B cell (primary cell): Measurements from ENCODE around the gene STARD9. TPM values are rescaled to one million over a fixed set of nuclear protein-coding genes. Genes with fewer than 3 reads are reported as not detected.

Experiments
- ATAC-seq: fragments of 200-7000 bp; cut with Tn5 transposase; one replicate; pipeline ENCODE4 v1.10.0; 2021; ENCODE audit warnings: low read depth, mild to moderate bottlenecking, moderate number of reproducible peaks, moderate library complexity
- CTCF ChIA-PET: fragments of 350-600 bp; sonication (Branson Sonifier 250); formaldehyde crosslinking; loops from one replicate; lab custom pipeline; 2021; ENCODE audit warnings: antibody characterized with exemption, inconsistent platforms; lab: Charles Lee
- POLR2A ChIA-PET: fragments of 350-600 bp; sonication (Branson Sonifier 250); formaldehyde crosslinking; loops from one replicate; lab custom pipeline; 2021; ENCODE audit warnings: antibody characterized with exemption; lab: Charles Lee
- DNase-seq: peaks from one replicate; pipeline ENCODE4 v3.0.0; 2013
- H2AFZ ChIP-seq: 2 replicates; pipeline ENCODE4 v1.6.1; 2012; ENCODE audit warnings: mild to moderate bottlenecking, low read depth, low read length; ENCODE audit not compliant: insufficient read depth, poor library complexity, severe bottlenecking
- H3K27ac ChIP-seq, 2 donors: 1 replicate in 1 of 2; 2 replicates in 1 of 2; pipeline ENCODE4 v1.5.1; 2012 to 2013; ENCODE audit warnings: low read length in 2 of 2, mild to moderate bottlenecking in 2 of 2, moderate library complexity in 1 of 2
- H3K27me3 ChIP-seq, 4 experiments: fragments of 200-600 bp in 1 of 4; sonication (generic) in 1 of 4; replicated peaks in 1 of 4; 1 replicate in 2 of 4; 2 replicates in 2 of 4; pipeline versions ENCODE4 v1.6.1 to v1.7.0; 2013 to 2016; ENCODE audit warnings: low read length in 3 of 4, mild to moderate bottlenecking in 2 of 4, mixed read lengths in 1 of 4, moderate library complexity in 1 of 4; ENCODE audit not compliant: insufficient read depth in 4 of 4, control insufficient read depth in 3 of 4; ENCODE audit errors: control extremely low read depth in 1 of 4
- H3K36me3 ChIP-seq, 2 experiments: replicated peaks in 1 of 2; 1 replicate in 1 of 2; 2 replicates in 1 of 2; pipeline versions ENCODE4 v1.6.1 to v1.7.1; 2013; ENCODE audit warnings: low read length in 1 of 2; ENCODE audit not compliant: insufficient read depth in 2 of 2, control insufficient read depth in 1 of 2; ENCODE audit errors: control extremely low read depth in 1 of 2, extremely low read depth in 1 of 2
- H3K4me1 ChIP-seq, 2 donors: fragments of 200-600 bp in 1 of 2; sonication (generic) in 1 of 2; 1 replicate in 1 of 2; 2 replicates in 1 of 2; pipeline versions ENCODE4 v1.5.1 to v1.6.1; 2013 to 2017; ENCODE audit warnings: low read length in 2 of 2; ENCODE audit not compliant: control insufficient read depth in 2 of 2, insufficient read depth in 2 of 2
- H3K4me2 ChIP-seq: replicated peaks from 2 replicates; pipeline ENCODE3; 2012; ENCODE audit warnings: mild to moderate bottlenecking, low read depth, low read length; ENCODE audit not compliant: poor library complexity, severe bottlenecking
- H3K4me3 ChIP-seq, 5 experiments: fragments of 200-600 bp in 1 of 5; sonication (generic) in 1 of 5; 1 replicate in 3 of 5; 2 replicates in 2 of 5; pipeline versions ENCODE4 v1.5.1 to v1.7.0; 2011 to 2016; ENCODE audit warnings: low read length in 4 of 5, mild to moderate bottlenecking in 4 of 5, low read depth in 2 of 5, control low read depth in 1 of 5, moderate library complexity in 1 of 5; ENCODE audit not compliant: insufficient read depth in 1 of 5; ENCODE audit errors: control extremely low read depth in 1 of 5, extremely low read depth in 1 of 5
- H3K79me2 ChIP-seq: fragments of 200-600 bp; sonication (generic); one replicate; pipeline ENCODE4 v1.6.0; 2016; ENCODE audit warnings: low read length; ENCODE audit not compliant: control insufficient read depth, insufficient read depth
- H3K9ac ChIP-seq: fragments of 200-600 bp; sonication (generic); 2 replicates; pipeline ENCODE4 v1.6.1; 2017; ENCODE audit warnings: mild to moderate bottlenecking, low read length, moderate library complexity
- H3K9me3 ChIP-seq, 3 donors: one replicate each; pipeline versions ENCODE4 v1.6.1 to v1.7.1; 2013; ENCODE audit warnings: low read length in 2 of 3; ENCODE audit not compliant: control insufficient read depth in 2 of 3, insufficient read depth in 1 of 3; ENCODE audit errors: control extremely low read depth in 1 of 3
- H4K20me1 ChIP-seq: 2 replicates; pipeline ENCODE4 v1.6.0; 2012; ENCODE audit warnings: mild to moderate bottlenecking, low read length; ENCODE audit not compliant: insufficient read depth, control insufficient read depth, poor library complexity, severe bottlenecking
- H3K27ac Mint-ChIP-seq: one replicate; pipeline ENCODE4 v1.8.0; 2021; ENCODE audit warnings: mixed read lengths
- H3K27me3 Mint-ChIP-seq: one replicate; pipeline ENCODE4 v1.8.0; 2021; ENCODE audit warnings: mixed read lengths
- H3K4me1 Mint-ChIP-seq: one replicate; pipeline ENCODE4 v1.8.0; 2021; ENCODE audit warnings: mixed read lengths
- H3K4me3 Mint-ChIP-seq: one replicate; pipeline ENCODE4 v1.8.0; 2021; ENCODE audit warnings: mixed read lengths
- H3K9me3 Mint-ChIP-seq: one replicate; pipeline ENCODE4 v1.8.0; 2022; ENCODE audit warnings: mixed read lengths; ENCODE audit not compliant: insufficient read depth
- CTCF ChIP-seq: fragments of 200-600 bp; IDR thresholded peaks from one replicate; pipeline ENCODE4 v1.8.0; 2022; ENCODE audit warnings: antibody characterized with exemption, mild to moderate bottlenecking
- EZH2 ChIP-seq: IDR thresholded peaks from 2 replicates; pipeline ENCODE4 v1.6.1; 2012; ENCODE audit warnings: borderline replicate concordance, low read depth, mild to moderate bottlenecking, moderate library complexity, low read length; ENCODE audit not compliant: insufficient read depth, poor library complexity, severe bottlenecking
- WGBS: methylation state at CpG from one replicate; pipeline ENCODE4 v1.1.5; 2013; ENCODE audit warnings: missing lambda C conversion rate; ENCODE audit not compliant: insufficient coverage; 5-methylcytosine and 5-hydroxymethylcytosine counted together
- intact Hi-C: fragments of 100-400 bp; cut with micrococcal nuclease; formaldehyde crosslinking; loops from one replicate; pipeline ENCODE4 v1.10.0; 2022
- polyA plus RNA-seq: library from polyadenylated mRNA; depleted of rRNA; stranded (reverse); fragments of >200 nt; gene quantifications from 2 replicates; pipeline ENCODE4 v1.2.3, GENCODE V29; 2012
- total RNA-seq, 2 donors: library from RNA; stranded (reverse); fragments of 120-200 nt in 1 of 2; gene quantifications; 1 replicate in 1 of 2; 2 replicates in 1 of 2; pipeline versions ENCODE4 v1.2.3 to v1.2.4, GENCODE V29; 2013 to 2022

The STARD9 gene
- total and polyA plus RNA-seq, 2 donors (not counting 1 experiment from before 2014, with no cell fraction given), result 5.0 to 23.1 TPM

DNA sequence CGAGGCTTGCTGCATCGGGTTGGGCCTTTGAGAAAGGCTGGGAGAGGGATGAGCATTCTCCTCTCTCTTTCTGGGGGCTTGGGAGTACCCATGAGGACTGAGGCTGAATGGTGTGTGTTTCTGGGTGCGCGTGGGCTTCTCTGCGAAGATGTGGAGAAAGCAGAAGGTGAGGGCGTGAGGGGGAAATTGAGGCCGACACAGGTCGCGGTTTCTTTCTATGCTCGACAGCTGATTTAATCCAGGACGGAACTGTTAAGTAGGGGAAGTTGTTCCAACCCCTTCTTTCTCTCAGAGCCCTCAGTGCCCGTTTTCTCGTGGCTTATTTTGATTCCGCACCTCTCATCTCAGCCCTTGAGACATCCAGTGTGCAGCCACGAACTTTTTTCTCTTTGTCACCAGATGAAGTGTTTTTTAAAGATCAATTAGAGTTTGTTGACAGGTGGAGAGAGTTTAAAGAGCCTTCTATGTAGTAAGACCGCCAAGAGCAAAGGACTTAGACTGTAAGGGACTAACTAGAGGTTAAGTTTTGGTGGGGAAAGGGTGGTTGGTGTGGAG is 711 bp downstream of the STARD9 start:
- peaks cover 24% of the 10 kb centered on the region for H3K4me1 Mint-ChIP-seq
- peaks cover 9% of the 10 kb centered on the region for H3K27me3 Mint-ChIP-seq
- H3K4me2 ChIP-seq, result peak overlapping the region; percentile 98
- H3K4me1 ChIP-seq, result peaks cover 17 to 20% of the 10 kb centered on the region in 2 donors
- TF ChIP-seq CTCF (no peak), EZH2 (no peak)
- H3K27ac Mint-ChIP-seq, result peak overlapping the region; percentile 89
- H3K36me3 ChIP-seq, result no peaks in the 10 kb centered on the region
- ChIA-PET CTCF (interaction anchor here (0.7 to 1.2 kb wide), 5 partner anchors 8 to 345 kb away, joined by 3 read pairs; no protein-coding TSS in a partner anchor), POLR2A (interaction anchor here (0.8 to 1.6 kb wide), 5 partner anchors 16 to 81 kb away, joined by 3 to 10 read pairs (median 5); partner anchors contain the start of genes HAUS2, LRRC57 and SNAP23)
- ATAC-seq (no peak), DNase-seq (no peak)
- H3K9ac ChIP-seq, result peak overlapping the region; percentile 81
- H3K9me3 Mint-ChIP-seq, result no peaks in the 10 kb centered on the region
- H3K27me3 ChIP-seq, result peaks cover 0 to 4% (median 0%) of the 10 kb centered on the region in 4 experiments
- no peaks in the 10 kb centered on the region for H3K9me3 ChIP-seq
- H3K4me3 Mint-ChIP-seq, result peak overlapping the region; percentile 96
- peak overlapping the region; percentile 61 to 93 (median 88) for H3K4me3 ChIP-seq
- peak overlapping the region; percentile 95 for H2AFZ ChIP-seq
- intact Hi-C loops, result loop anchor here (5.0 to 10.0 kb wide), 2 partner anchors 301 to 1459 kb away; partner anchors contain the start of genes GANC, INO80 and TMEM87A
- WGBS, result 15% methylated on average over 3 of the region's 16 CpGs
- H4K20me1 ChIP-seq, result no peaks in the 10 kb centered on the region
- peaks cover 14% of the 10 kb centered on the region for H3K79me2 ChIP-seq
- H3K27ac ChIP-seq, result peak overlapping the region; percentile 38 to 63

- Histone ChIP-seq H3K4me1 (peaks cover 20 to 24% of the 10 kb centered on the region in 2 donors), H3K4me2 (peak overlapping the region; percentile 98), H3K27me3 (peaks cover 0 to 4% (median 0%) of the 10 kb centered on the region in 4 experiments), H3K9ac (no peak overlapping the region), H3K79me2 (peaks cover 17% of the 10 kb centered on the region), H3K9me3 (no peaks in the 10 kb centered on the region), H3K4me3 (no peak overlapping the region), H2AFZ (no peak overlapping the region), H4K20me1 (no peaks in the 10 kb centered on the region), H3K27ac (no peak overlapping the region), H3K36me3 (no peaks in the 10 kb centered on the region)
- intact Hi-C loops, result loop anchor here (5.0 to 10.0 kb wide), 2 partner anchors 302 to 1459 kb away; partner anchors contain the start of genes GANC, INO80 and TMEM87A
- ATAC-seq, result no peak
- Mint-ChIP-seq H3K4me3 (peak overlapping the region; percentile 96), H3K27me3 (peaks cover 9% of the 10 kb centered on the region), H3K9me3 (no peaks in the 10 kb centered on the region), H3K27ac (peak overlapping the region; percentile 89), H3K4me1 (peaks cover 30% of the 10 kb centered on the region)
- 65% methylated on average over 1 of the region's 1 CpG for WGBS
- ChIA-PET CTCF (interaction anchor here (0.7 to 1.1 kb wide), 2 partner anchors 11 to 48 kb away, joined by 3 read pairs; no protein-coding TSS in a partner anchor), POLR2A (interaction anchor here (0.6 kb wide), 1 partner anchor 47 kb away, joined by 3 read pairs; no protein-coding TSS in a partner anchor)
- TF ChIP-seq CTCF (no peak), EZH2 (no peak)
- peak; percentile 19 for DNase-seq
Measured at GRCh38 chr15:42576776-42577175, 1.4 kb downstream of the STARD9 start.
